Glutamatergic neuron (in vitro differentiated cells): ENCODE measurements around the gene LRRC3. TPM values are rescaled to one million over a fixed set of nuclear protein-coding genes. Genes with fewer than 3 reads are reported as not detected.

Experiments used
- DNase-seq: peaks from one replicate; pipeline ENCODE4 v3.0.0; 2022
- H3K27ac Mint-ChIP-seq: one replicate; pipeline ENCODE4 v1.8.0; 2020; ENCODE audit warnings: mild to moderate bottlenecking, mixed read lengths, inconsistent platforms; ENCODE audit not compliant: unreplicated experiment
- H3K27me3 Mint-ChIP-seq: one replicate; pipeline ENCODE4 v1.8.0; 2020; ENCODE audit warnings: mild to moderate bottlenecking, moderate library complexity, mixed read lengths, inconsistent platforms; ENCODE audit not compliant: unreplicated experiment
- H3K36me3 Mint-ChIP-seq: one replicate; pipeline ENCODE4 v1.8.0; 2020; ENCODE audit warnings: mild to moderate bottlenecking, mixed read lengths, inconsistent platforms; ENCODE audit not compliant: unreplicated experiment
- H3K4me1 Mint-ChIP-seq: one replicate; pipeline ENCODE4 v1.8.0; 2020; ENCODE audit warnings: mild to moderate bottlenecking, low read depth, mixed read lengths, inconsistent platforms; ENCODE audit not compliant: unreplicated experiment
- H3K4me3 Mint-ChIP-seq: one replicate; pipeline ENCODE4 v1.8.0; 2020; ENCODE audit warnings: mild to moderate bottlenecking, mixed read lengths, inconsistent platforms; ENCODE audit not compliant: unreplicated experiment
- H3K9me3 Mint-ChIP-seq: one replicate; pipeline ENCODE4 v1.8.0; 2020; ENCODE audit warnings: mild to moderate bottlenecking, moderate library complexity, mixed read lengths, inconsistent platforms; ENCODE audit not compliant: unreplicated experiment
- CTCF ChIP-seq: fragments of 200-600 bp; sonication (generic); IDR thresholded peaks from one replicate; pipeline ENCODE4 v1.5.0; 2021; ENCODE audit not compliant: partially characterized antibody, unreplicated experiment
- total RNA-seq: library from RNA; stranded (reverse); fragmentation: NEBNext Ultra II Directional; extraction: Animal tissue kit (Norgen Biotek cat#: 25700); gene quantifications from one replicate; pipeline ENCODE4 v1.2.1, GENCODE V29; 2021; ENCODE audit not compliant: unreplicated experiment

Gene LRRC3
- total RNA-seq, 1 donor from 2014 or later: 5.8 TPM

- peaks cover 29% of the 10 kb centered on the region for H3K36me3 Mint-ChIP-seq
- H3K27ac Mint-ChIP-seq: no peak overlapping the region
- H3K4me1 Mint-ChIP-seq: no peaks in the 10 kb centered on the region
- H3K9me3 Mint-ChIP-seq: peaks cover 15% of the 10 kb centered on the region
- H3K4me3 Mint-ChIP-seq: no peak overlapping the region
- no peak for DNase-seq
- peaks cover 2% of the 10 kb centered on the region for H3K27me3 Mint-ChIP-seq
- no peak for TF ChIP-seq CTCF
Measured at GRCh38 chr21:44490816-44491215, 35.5 kb downstream of the LRRC3 start.

- Mint-ChIP-seq H3K4me1 (peaks cover 10% of the 10 kb centered on the region), H3K27me3 (peaks cover 2% of the 10 kb centered on the region), H3K4me3 (no peak overlapping the region), H3K9me3 (peaks cover 15% of the 10 kb centered on the region), H3K36me3 (peaks cover 29% of the 10 kb centered on the region), H3K27ac (no peak overlapping the region)
- no peak for DNase-seq
- TF ChIP-seq CTCF: no peak
Measured at GRCh38 chr21:44492567-44493385, 37.5 kb downstream of the LRRC3 start.

- no peak overlapping the region for H3K4me3 Mint-ChIP-seq
- no peak overlapping the region for H3K27ac Mint-ChIP-seq
- peaks cover 2% of the 10 kb centered on the region for H3K27me3 Mint-ChIP-seq
- H3K4me1 Mint-ChIP-seq: peaks cover 14% of the 10 kb centered on the region
- no peak for TF ChIP-seq CTCF
- peaks cover 13% of the 10 kb centered on the region for H3K9me3 Mint-ChIP-seq
- peaks cover 29% of the 10 kb centered on the region for H3K36me3 Mint-ChIP-seq
- DNase-seq: no peak
Measured at GRCh38 chr21:44494418-44494817, 39.1 kb downstream of the LRRC3 start.

- peaks cover 11% of the 10 kb centered on the region for H3K9me3 Mint-ChIP-seq
- DNase-seq: no peak
- peaks cover 14% of the 10 kb centered on the region for H3K4me1 Mint-ChIP-seq
- no peak for TF ChIP-seq CTCF
- no peak overlapping the region for H3K27ac Mint-ChIP-seq
- peaks cover 27% of the 10 kb centered on the region for H3K36me3 Mint-ChIP-seq
- no peak overlapping the region for H3K4me3 Mint-ChIP-seq
- peaks cover 2% of the 10 kb centered on the region for H3K27me3 Mint-ChIP-seq
Measured at GRCh38 chr21:44494956-44495355, 39.6 kb downstream of the LRRC3 start.
